NT2/D1 (cell line): ENCODE measurements around the gene BPIFB2.

Experiments
- DNase-seq: peaks from one replicate; pipeline ENCODE4 v3.0.0-alpha.2; 2011; ENCODE audit warnings: low read depth, low spot score
- H3K27me3 ChIP-seq: 2 replicates; pipeline ENCODE4 v1.6.0; 2011; ENCODE audit warnings: mild to moderate bottlenecking; ENCODE audit not compliant: insufficient read length, insufficient read depth
- H3K36me3 ChIP-seq: 2 replicates; pipeline ENCODE4 v1.6.1; 2011; ENCODE audit warnings: mild to moderate bottlenecking, low read length, mixed read lengths; ENCODE audit not compliant: insufficient read depth, insufficient read length
- H3K4me1 ChIP-seq: 2 replicates; pipeline ENCODE4 v1.5.1; 2011; ENCODE audit not compliant: insufficient read depth, insufficient read length
- H3K4me3 ChIP-seq: 2 replicates; pipeline ENCODE4 v1.5.1; 2011; ENCODE audit warnings: low read depth; ENCODE audit not compliant: insufficient read length
- H3K9ac ChIP-seq: 2 replicates; pipeline ENCODE4 v1.6.0; 2011; ENCODE audit warnings: low read depth; ENCODE audit not compliant: insufficient read length
- H3K9me3 ChIP-seq: 2 replicates; pipeline ENCODE4 v1.5.1; 2011; ENCODE audit warnings: mild to moderate bottlenecking, low read length; ENCODE audit not compliant: insufficient read depth
- SUZ12 ChIP-seq: IDR thresholded peaks from 2 replicates; pipeline ENCODE4 v1.6.1; 2011; ENCODE audit not compliant: insufficient read length, insufficient read depth; ENCODE audit errors: extremely low read depth
- YY1 ChIP-seq: IDR thresholded peaks from 2 replicates; pipeline ENCODE4 v1.6.1; 2011; ENCODE audit not compliant: insufficient read length, insufficient read depth
- ZNF274 ChIP-seq: IDR thresholded peaks from 2 replicates; pipeline ENCODE4 v1.6.1; 2011; ENCODE audit warnings: mild to moderate bottlenecking, low read depth, low read length

Gene BPIFB2

GRCh38 chr20:33069673-33070072 is 62.2 kb downstream of the BPIFB2 start:
- H3K9ac ChIP-seq = no peak overlapping the region
- no peaks in the 10 kb centered on the region for H3K4me1 ChIP-seq
- no peak for DNase-seq
- no peaks in the 10 kb centered on the region for H3K9me3 ChIP-seq
- no peaks in the 10 kb centered on the region for H3K36me3 ChIP-seq
- no peaks in the 10 kb centered on the region for H3K27me3 ChIP-seq
- TF ChIP-seq SUZ12 (no peak), YY1 (no peak), ZNF274 (no peak)
- H3K4me3 ChIP-seq = no peak overlapping the region

- Histone ChIP-seq H3K9ac (no peak overlapping the region), H3K9me3 (no peaks in the 10 kb centered on the region), H3K27me3 (no peaks in the 10 kb centered on the region), H3K4me1 (no peaks in the 10 kb centered on the region), H3K4me3 (no peak overlapping the region), H3K36me3 (no peaks in the 10 kb centered on the region)
- DNase-seq = no peak
- no peak for TF ChIP-seq SUZ12
These were observed 62.9 kb downstream of the BPIFB2 start for GRCh38 chr20:33070111-33071053.

- no peak for TF ChIP-seq YY1
- TF ChIP-seq ZNF274 = no peak
- no peak for TF ChIP-seq SUZ12
- Histone ChIP-seq H3K27me3 (no peaks in the 10 kb centered on the region), H3K4me3 (no peak overlapping the region), H3K4me1 (no peaks in the 10 kb centered on the region), H3K36me3 (no peaks in the 10 kb centered on the region), H3K9ac (no peak overlapping the region), H3K9me3 (no peaks in the 10 kb centered on the region)
- no peak for DNase-seq
These were observed 63.7 kb downstream of the BPIFB2 start for GRCh38 chr20:33071198-33071597.

- DNase-seq = no peak
- peaks cover 2% of the 10 kb centered on the region for H3K4me1 ChIP-seq
- TF ChIP-seq YY1 (no peak), ZNF274 (no peak), SUZ12 (no peak)
- H3K27me3 ChIP-seq = no peaks in the 10 kb centered on the region
- H3K36me3 ChIP-seq = no peaks in the 10 kb centered on the region
- H3K4me3 ChIP-seq = no peak overlapping the region
- H3K9me3 ChIP-seq = no peaks in the 10 kb centered on the region
- no peak overlapping the region for H3K9ac ChIP-seq
These were observed 64.9 kb downstream of the BPIFB2 start for GRCh38 chr20:33072362-33072761.

GRCh38 chr20:33072813-33073212 is 65.3 kb downstream of the BPIFB2 start:
- DNase-seq = no peak
- Histone ChIP-seq H3K9me3 (no peaks in the 10 kb centered on the region), H3K36me3 (no peaks in the 10 kb centered on the region), H3K4me1 (peaks cover 7% of the 10 kb centered on the region), H3K9ac (no peak overlapping the region), H3K4me3 (no peak overlapping the region), H3K27me3 (no peaks in the 10 kb centered on the region)
- TF ChIP-seq ZNF274 = no peak
- no peak for TF ChIP-seq YY1
- no peak for TF ChIP-seq SUZ12
